Measurements from ENCODE around the gene TMEM132E. TPM values are rescaled to one million over a fixed set of nuclear protein-coding genes. Genes with fewer than 3 reads are reported as not detected.

TMEM132E gene
- total RNA-seq, 1 experiment from 2014 or later = 0.07 TPM

DNA sequence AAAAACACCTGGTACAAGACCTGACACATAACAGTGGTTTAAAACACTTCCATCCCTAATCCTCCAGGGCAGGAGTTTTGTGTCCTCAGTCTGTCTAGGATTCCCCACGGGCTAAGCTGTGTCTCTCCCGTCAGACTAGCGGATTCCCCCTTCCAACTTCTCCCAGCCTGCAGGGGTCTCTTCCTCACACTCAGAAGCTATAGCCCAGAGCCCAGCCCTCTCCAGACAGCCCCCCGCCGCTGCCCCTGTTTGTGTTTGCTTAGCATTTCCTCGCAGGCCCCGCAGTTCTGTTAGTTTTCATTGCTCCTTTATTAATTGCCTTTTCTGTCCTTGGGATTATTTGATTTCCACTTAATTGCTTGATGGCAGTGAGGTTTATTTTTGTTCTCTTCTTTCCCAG, 91.2 kb downstream of the TMEM132E start:
- in situ Hi-C loops (cut with HindIII; ENCODE audit: low pct_unique_long_range_greater_than_20kb, low sequenced_read_pairs) = no loop called here

DNA sequence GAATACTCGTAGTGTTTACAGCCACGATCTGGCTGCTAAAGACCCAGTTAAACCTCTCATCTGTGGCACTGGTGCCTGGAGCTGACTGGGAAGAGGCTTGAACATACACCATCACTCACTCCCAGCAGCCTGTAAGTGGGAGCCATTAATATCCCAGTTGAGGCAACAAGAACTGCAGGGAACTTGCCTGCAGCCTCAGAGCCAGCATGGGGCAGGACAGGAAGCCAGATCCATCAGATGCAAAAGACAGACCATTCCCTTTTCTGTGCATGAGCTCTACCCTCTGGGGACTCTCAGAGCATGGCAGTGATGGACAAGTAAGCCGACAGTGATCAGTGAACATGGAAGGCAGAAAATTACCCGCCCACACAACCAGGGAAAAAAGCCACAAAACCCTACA, 91.8 kb downstream of the TMEM132E start:
- in situ Hi-C loops (cut with HindIII; ENCODE audit: low pct_unique_long_range_greater_than_20kb, low sequenced_read_pairs) = no loop called here

More for the DNA sequence above, 91.2 kb downstream of the TMEM132E start:
- no peak for DNase-seq (ENCODE audit: low read depth)

DNA sequence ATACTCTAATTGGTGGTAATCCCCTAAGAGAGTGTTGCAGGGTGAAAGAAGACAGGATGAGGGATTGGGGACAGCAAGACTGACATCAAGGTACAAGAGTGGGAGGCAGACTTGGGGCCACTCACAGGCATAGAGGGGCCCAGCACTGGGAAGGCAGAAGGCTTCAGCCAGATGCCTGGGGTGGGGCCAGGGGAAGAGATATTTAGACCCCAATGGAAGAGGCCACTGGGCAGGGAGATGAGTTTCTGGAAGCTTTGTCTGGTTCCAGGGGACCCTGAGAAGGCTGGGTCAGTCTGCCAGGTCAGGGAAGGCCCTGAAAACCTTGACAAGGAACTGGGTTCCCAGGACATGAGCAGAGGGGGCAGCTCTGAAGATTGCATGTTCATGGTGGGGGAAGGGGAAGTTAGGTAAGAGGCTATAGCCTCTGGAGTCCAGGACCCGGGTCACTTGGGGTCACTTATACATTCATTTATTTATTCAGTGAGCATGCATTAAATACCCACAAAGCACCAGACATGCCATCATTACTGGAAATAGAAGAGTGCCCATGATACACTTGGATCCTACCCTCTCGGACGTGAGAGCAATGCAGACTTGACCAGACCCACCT, 92.9 kb downstream of the TMEM132E start:
- no peak for DNase-seq (ENCODE audit: low read depth)
- in situ Hi-C loops (cut with HindIII; ENCODE audit: low pct_unique_long_range_greater_than_20kb, low sequenced_read_pairs) = no loop called here

More for the DNA sequence above, 91.8 kb downstream of the TMEM132E start:
- no peak for DNase-seq (ENCODE audit: low read depth)

DNA sequence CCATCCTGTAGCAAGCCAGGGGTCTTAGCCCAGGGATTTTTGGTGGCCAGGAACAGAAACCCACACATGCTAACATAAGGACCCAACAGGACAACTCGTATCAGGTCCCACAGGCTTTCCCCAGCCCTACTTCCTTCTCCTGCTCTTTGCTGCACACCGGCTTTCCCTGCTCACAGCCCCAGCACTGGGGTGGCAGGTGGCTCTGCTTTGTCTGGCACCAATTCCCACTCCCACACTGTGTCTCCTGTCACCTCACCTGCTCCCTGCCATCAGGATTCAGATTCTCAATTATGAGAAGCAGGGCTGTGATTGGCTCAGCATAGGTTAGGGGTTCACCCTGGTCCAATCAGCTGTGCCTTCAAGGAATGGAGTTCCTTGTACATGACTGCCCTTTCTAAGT, 94.1 kb downstream of the TMEM132E start:
- no peak for DNase-seq (ENCODE audit: low read depth)
- in situ Hi-C loops (cut with HindIII; ENCODE audit: low pct_unique_long_range_greater_than_20kb, low sequenced_read_pairs) = no loop called here

DNA sequence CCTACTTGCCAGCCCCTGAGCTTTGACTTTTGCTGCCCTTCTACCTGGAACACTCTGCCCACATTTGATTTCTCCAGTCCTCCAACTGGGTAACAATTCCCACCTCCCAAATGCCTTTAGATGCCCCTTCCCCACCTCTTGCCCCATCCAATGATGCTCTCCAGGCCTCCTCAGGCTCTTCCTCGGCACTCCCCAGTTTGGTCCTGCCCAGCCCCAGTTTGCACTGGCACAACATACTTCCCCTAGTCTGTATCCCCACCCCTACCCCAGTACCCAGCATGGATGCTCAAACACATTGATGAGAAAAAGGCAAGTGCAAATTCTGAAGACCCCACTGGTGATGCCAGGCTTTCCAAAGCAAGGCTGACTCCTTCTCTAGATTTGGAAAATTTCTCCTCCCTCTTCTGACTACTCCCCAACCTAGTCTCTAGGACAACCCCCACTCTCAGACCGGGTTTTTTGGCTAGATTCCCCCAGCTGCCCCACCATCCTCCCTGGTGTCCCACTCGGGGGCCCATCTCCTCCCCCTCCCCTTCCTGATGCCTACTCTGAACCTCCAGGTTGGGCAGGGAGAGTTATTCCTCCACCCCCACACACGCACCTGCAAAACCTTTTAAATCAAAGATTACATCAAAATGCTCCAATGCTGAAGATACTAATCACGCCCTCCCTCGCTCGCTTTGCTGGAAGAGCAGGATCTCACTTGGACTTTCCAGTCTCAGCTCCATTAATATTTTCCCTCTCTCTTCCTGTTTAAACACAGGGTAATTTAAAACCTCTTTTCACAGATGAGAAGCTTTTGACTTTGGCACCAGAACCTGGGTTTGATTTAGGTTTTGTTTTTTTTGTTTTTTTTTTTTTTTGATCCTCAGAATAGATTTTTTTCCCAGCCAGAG, 94.9 kb downstream of the TMEM132E start:
- no peak for DNase-seq (ENCODE audit: low read depth)
- in situ Hi-C loops (cut with HindIII; ENCODE audit: low pct_unique_long_range_greater_than_20kb, low sequenced_read_pairs) = no loop called here

DNA sequence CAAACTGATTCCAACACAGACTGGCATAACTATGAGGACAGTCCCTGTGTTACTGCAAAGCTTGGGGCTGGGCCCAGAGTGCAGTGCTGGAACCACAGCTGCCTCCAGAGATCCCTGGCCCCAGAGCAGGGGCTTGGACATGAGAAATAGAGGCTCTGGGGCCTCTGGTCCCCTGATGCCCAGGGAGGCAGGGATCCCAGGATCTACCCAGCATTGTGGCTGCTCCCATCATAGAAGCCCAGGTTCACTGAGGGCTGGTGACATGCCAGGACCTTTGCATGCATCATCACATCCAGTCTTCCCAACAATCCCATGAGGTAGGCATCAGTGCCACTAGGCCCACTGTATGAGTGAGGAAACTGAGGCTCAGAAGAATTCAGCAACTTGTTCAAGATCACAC, 95.8 kb downstream of the TMEM132E start:
- DNase-seq (ENCODE audit: low read depth) = no peak
- in situ Hi-C loops (cut with HindIII; ENCODE audit: low pct_unique_long_range_greater_than_20kb, low sequenced_read_pairs) = no loop called here

DNA sequence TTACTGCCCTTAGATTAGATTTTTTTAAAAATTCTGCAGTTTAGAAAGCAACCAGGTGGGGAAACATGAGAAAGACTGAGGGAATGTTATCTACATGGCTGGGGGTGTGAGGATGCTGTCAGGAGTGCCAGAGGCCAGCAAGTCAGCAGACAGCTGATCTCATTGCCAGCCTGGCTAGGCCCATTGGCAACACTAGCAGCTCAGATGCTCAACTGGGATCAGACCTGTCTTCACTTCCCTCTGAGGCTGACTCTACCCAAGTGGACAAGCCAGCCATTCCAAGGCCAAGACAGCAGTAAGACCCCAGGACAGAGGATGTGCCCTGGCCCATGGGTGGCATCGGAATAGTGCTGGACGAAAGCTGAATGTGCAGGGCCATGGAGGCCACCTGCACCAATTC, 96.2 kb downstream of the TMEM132E start:
- DNase-seq (ENCODE audit: low read depth) = no peak
- in situ Hi-C loops (cut with HindIII; ENCODE audit: low pct_unique_long_range_greater_than_20kb, low sequenced_read_pairs) = no loop called here

DNA sequence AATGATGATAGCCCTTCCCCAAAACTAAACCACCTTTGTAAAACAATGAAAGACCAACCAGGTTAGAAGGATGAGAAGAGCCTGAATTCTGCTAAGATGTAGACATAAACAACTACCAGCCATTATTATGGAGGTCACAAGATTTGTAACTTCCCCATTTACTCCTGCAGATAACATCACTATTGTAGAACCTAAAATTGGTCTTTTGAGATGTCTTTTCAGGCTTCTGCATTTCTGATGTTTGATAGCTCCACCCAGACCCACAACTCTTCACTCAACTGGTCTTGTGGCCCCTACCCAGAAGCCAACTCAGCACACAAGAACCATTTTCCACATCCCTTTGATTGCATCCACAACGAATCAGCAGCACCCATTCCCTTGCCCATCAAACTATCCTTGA, 100.8 kb downstream of the TMEM132E start:
- DNase-seq (ENCODE audit: low read depth) = no peak
- in situ Hi-C loops (cut with HindIII; ENCODE audit: low pct_unique_long_range_greater_than_20kb, low sequenced_read_pairs) = no loop called here

DNA sequence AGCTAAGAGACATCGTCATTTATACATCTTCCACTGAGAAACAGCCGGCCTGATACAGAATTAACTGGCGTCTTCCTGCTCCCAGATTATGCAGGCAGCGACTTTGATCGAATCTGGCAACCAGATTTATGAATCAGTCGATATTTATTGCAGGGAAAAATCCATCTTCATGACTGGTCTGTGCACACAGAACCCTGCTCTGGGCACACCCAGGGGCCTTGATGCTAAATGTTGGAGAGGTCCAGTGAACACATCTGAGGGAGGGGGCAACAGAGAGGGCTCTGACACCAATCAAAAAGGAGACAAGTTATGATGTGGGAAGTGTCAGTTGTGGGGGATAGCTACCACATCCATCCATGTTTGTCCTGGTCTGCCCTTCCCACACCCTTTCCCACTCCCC, 102.9 kb downstream of the TMEM132E start:
- in situ Hi-C loops (cut with HindIII; ENCODE audit: low pct_unique_long_range_greater_than_20kb, low sequenced_read_pairs) = no loop called here
- DNase-seq (ENCODE audit: low read depth) = no peak

DNA sequence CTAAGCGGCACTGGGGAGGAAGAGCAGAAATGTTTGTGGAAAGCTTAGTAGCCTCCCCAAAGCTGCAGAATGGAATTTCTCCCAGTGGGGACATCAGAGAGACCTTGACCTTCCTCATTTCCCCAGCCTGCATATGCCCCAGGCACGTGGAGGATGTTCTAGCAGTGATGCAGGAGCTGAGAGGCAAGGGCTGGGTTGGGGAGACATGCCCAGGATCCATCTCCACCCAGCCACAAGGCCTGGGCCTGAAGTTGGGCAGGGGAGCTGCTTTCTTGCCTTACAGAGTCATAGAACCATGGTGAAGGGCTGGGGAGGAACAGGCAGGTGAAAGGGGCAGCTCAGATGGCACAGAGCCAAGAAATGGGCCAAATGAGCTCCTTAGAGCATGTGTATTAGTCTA, 104.0 kb downstream of the TMEM132E start:
- in situ Hi-C loops (cut with HindIII; ENCODE audit: low pct_unique_long_range_greater_than_20kb, low sequenced_read_pairs) = no loop called here
- DNase-seq (ENCODE audit: low read depth) = no peak

Other genes with a start within 250 kb of the TMEM132E start
- not detected in 2 replicates for gene CCL13, start 223.1 kb upstream of the TMEM132E start, total RNA-seq (2014; rRNA removed; shearing (Covaris generic); ENCODE audit: low replicate concordance)
- gene CCL1, start 216.3 kb upstream of the TMEM132E start, total RNA-seq (2014; rRNA removed; shearing (Covaris generic); ENCODE audit: low replicate concordance) = not detected in 2 replicates